Neural cell (in vitro differentiated cells): Measurements from ENCODE around the gene NUP58. TPM values are rescaled to one million over a fixed set of nuclear protein-coding genes. Genes with fewer than 3 reads are reported as not detected.

Experiments
- H2AFZ ChIP-seq: fragments of 200-600, 300-800 bp; sonication (generic), shearing (Covaris generic); 2 replicates; pipeline ENCODE4 v1.6.0; 2014; ENCODE audit warnings: low read depth, mild to moderate bottlenecking, antibody characterized with exemption, low read length, moderate library complexity
- H3F3A ChIP-seq: fragments of 200-600 bp; shearing (Covaris generic); 2 replicates; pipeline ENCODE4 v1.6.1; 2016; ENCODE audit warnings: mild to moderate bottlenecking, moderate library complexity, mixed read lengths, antibody characterized with exemption, low read length; ENCODE audit not compliant: insufficient read depth, poor library complexity, severe bottlenecking
- H3K27ac ChIP-seq: fragments of 200-600, 300-800 bp; sonication (generic), shearing (Covaris generic); 2 replicates; pipeline ENCODE4 v1.5.1; 2014; ENCODE audit warnings: mild to moderate bottlenecking, low read length, moderate library complexity
- H3K27me3 ChIP-seq: fragments of 300-800, 200-600 bp; sonication (generic), shearing (Covaris generic); 2 replicates; pipeline ENCODE4 v1.6.0; 2014; ENCODE audit warnings: mild to moderate bottlenecking, low read depth, low read length, moderate library complexity; ENCODE audit not compliant: insufficient read depth
- H3K36me3 ChIP-seq: fragments of 300-800, 200-600 bp; sonication (generic), shearing (Covaris generic); 2 replicates; pipeline ENCODE4 v1.5.1; 2014; ENCODE audit warnings: mild to moderate bottlenecking, antibody characterized with exemption, low read length, moderate library complexity; ENCODE audit not compliant: insufficient read depth
- H3K4me2 ChIP-seq: fragments of 300-800, 200-600 bp; sonication (generic), shearing (Covaris generic); 2 replicates; pipeline ENCODE4 v1.6.0; 2014; ENCODE audit warnings: mild to moderate bottlenecking, low read length
- H3K4me3 ChIP-seq: fragments of 300-800, 200-600 bp; sonication (generic), shearing (Covaris generic); 2 replicates; pipeline ENCODE4 v1.5.1; 2014; ENCODE audit warnings: mild to moderate bottlenecking, low read length, moderate library complexity
- H3K79me2 ChIP-seq: fragments of 200-600 bp; shearing (Covaris generic); replicated peaks from 2 replicates; pipeline ENCODE4 v1.6.0; 2014; ENCODE audit warnings: mild to moderate bottlenecking, low read length, moderate library complexity; ENCODE audit not compliant: insufficient read depth
- H3K9ac ChIP-seq: fragments of 300-800, 200-600 bp; sonication (generic), shearing (Covaris generic); 2 replicates; pipeline ENCODE4 v1.6.1; 2016; ENCODE audit warnings: mild to moderate bottlenecking, low read length, mixed read lengths
- H3K9me2 ChIP-seq: fragments of 200-600 bp; shearing (Covaris generic); 2 replicates; pipeline ENCODE4 v1.6.1; 2016; ENCODE audit warnings: mild to moderate bottlenecking, low read length, mixed read lengths; ENCODE audit not compliant: insufficient read depth
- H3K9me3 ChIP-seq: fragments of 200-600, 300-800 bp; sonication (generic), shearing (Covaris generic); 2 replicates; pipeline ENCODE4 v1.6.1; 2016; ENCODE audit warnings: mild to moderate bottlenecking, mixed run types, low read length, moderate library complexity, mixed read lengths
- H4K20me1 ChIP-seq: fragments of 200-600 bp; shearing (Covaris generic); 2 replicates; pipeline ENCODE4 v1.6.1; 2016; ENCODE audit warnings: mild to moderate bottlenecking, mixed run types; ENCODE audit not compliant: insufficient read depth
- CTCF ChIP-seq: fragments of 450-650 bp; IDR thresholded peaks from 2 replicates; pipeline ENCODE4 v1.5.1; 2014; ENCODE audit warnings: antibody characterized with exemption, mild to moderate bottlenecking, moderate library complexity; ENCODE audit not compliant: poor library complexity, severe bottlenecking
- EP300 ChIP-seq: fragments of 450-650 bp; conservative IDR thresholded peaks from 2 replicates; pipeline ENCODE4 v1.6.1; 2014; ENCODE audit warnings: antibody characterized with exemption, mild to moderate bottlenecking, moderate library complexity; ENCODE audit not compliant: poor library complexity, severe bottlenecking
- EZH2 ChIP-seq: fragments of 200-600, 300-800 bp; shearing (Covaris generic), sonication (generic); IDR thresholded peaks from 2 replicates; pipeline ENCODE4 v1.6.1; 2014; ENCODE audit warnings: antibody characterized with exemption, low read length, borderline replicate concordance, mild to moderate bottlenecking; ENCODE audit not compliant: insufficient read depth, poor library complexity, severe bottlenecking
- MXI1 ChIP-seq: fragments of 450-650 bp; conservative IDR thresholded peaks from 2 replicates; pipeline ENCODE4 v1.6.1; 2014; ENCODE audit warnings: antibody characterized with exemption, mild to moderate bottlenecking; ENCODE audit not compliant: poor library complexity, severe bottlenecking
- POLR2AphosphoS5 ChIP-seq: IDR thresholded peaks from 2 replicates; pipeline ENCODE4 v1.6.1; 2012
- RAD21 ChIP-seq: fragments of 450-650 bp; conservative IDR thresholded peaks from 2 replicates; pipeline ENCODE4 v1.6.1; 2014; ENCODE audit warnings: antibody characterized with exemption, mild to moderate bottlenecking, moderate library complexity
- REST ChIP-seq: IDR thresholded peaks from 2 replicates; pipeline ENCODE4 v1.6.1; 2012; ENCODE audit warnings: borderline replicate concordance
- SMC3 ChIP-seq: fragments of 450-650 bp; conservative IDR thresholded peaks from 2 replicates; pipeline ENCODE4 v1.6.1; 2014; ENCODE audit warnings: antibody characterized with exemption, mild to moderate bottlenecking, moderate library complexity; ENCODE audit not compliant: poor library complexity
- TAF1 ChIP-seq: IDR thresholded peaks from 2 replicates; pipeline ENCODE4 v1.6.1; 2012; ENCODE audit warnings: low read depth
- polyA plus RNA-seq: library from polyadenylated mRNA; depleted of rRNA; stranded (reverse); fragments of >200 nt; gene quantifications from 2 replicates; pipeline ENCODE4 v1.2.3, GENCODE V29; 2014

Gene NUP58
- polyA plus RNA-seq, 1 donor from 2014 or later = 150 TPM

GRCh38 chr13:25351404-25351803 lies 50.0 kb downstream of the NUP58 start:
- Histone ChIP-seq H3K27ac (no peak overlapping the region), H4K20me1 (no peaks in the 10 kb centered on the region), H3K4me3 (no peak overlapping the region), H3K79me2 (no peaks in the 10 kb centered on the region), H2AFZ (no peak overlapping the region), H3F3A (no peaks in the 10 kb centered on the region), H3K9me3 (no peaks in the 10 kb centered on the region), H3K9ac (no peak overlapping the region), H3K4me2 (no peak overlapping the region), H3K36me3 (no peaks in the 10 kb centered on the region), H3K27me3 (no peaks in the 10 kb centered on the region), H3K9me2 (no peaks in the 10 kb centered on the region)
- TF ChIP-seq EZH2 = no peak
- no peak for TF ChIP-seq EP300
- TF ChIP-seq SMC3 = no peak
- TF ChIP-seq RAD21 = no peak
- no peak for TF ChIP-seq TAF1
- no peak for TF ChIP-seq POLR2AphosphoS5
- no peak for TF ChIP-seq CTCF
- no peak for TF ChIP-seq MXI1
- TF ChIP-seq REST = no peak

- H3K27me3 ChIP-seq = no peaks in the 10 kb centered on the region
- H3K9me2 ChIP-seq = no peaks in the 10 kb centered on the region
- no peaks in the 10 kb centered on the region for H3K79me2 ChIP-seq
- no peak for TF ChIP-seq TAF1
- TF ChIP-seq CTCF = no peak
- H3K9ac ChIP-seq = no peak overlapping the region
- H3K27ac ChIP-seq = no peak overlapping the region
- no peaks in the 10 kb centered on the region for H3K36me3 ChIP-seq
- no peaks in the 10 kb centered on the region for H3K9me3 ChIP-seq
- H3K4me3 ChIP-seq = no peak overlapping the region
- no peaks in the 10 kb centered on the region for H4K20me1 ChIP-seq
- H3F3A ChIP-seq = no peaks in the 10 kb centered on the region
- H2AFZ ChIP-seq = no peak overlapping the region
- no peak overlapping the region for H3K4me2 ChIP-seq
Measured at GRCh38 chr13:25352230-25352629, 50.8 kb downstream of the NUP58 start.
